ENCODE data around the gene PTPN3. TPM values are rescaled to one million over a fixed set of nuclear protein-coding genes. Genes with fewer than 3 reads are reported as not detected.

The PTPN3 gene
- total and polyA plus RNA-seq, 10 of the 15 experiments (the other 5 are each of a cell fraction or from before 2014, with no cell fraction given): 0.18 to 1.3 (median 0.39) TPM

GRCh38 chr9:109418827-109419226 lies 79.3 kb downstream of the PTPN3 start (continued):
- TF ChIP-seq ATF7 (IDR thresholded peaks at IDR 0.05; ENCODE audit: low read depth) (peak; percentile 62), TARDBP (IDR thresholded peaks at IDR 0.05; ENCODE audit: borderline replicate concordance) (no peak), CREM (IDR thresholded peaks at IDR 0.05; ENCODE audit: low read depth) (peak; percentile 95), CHD2 (IDR thresholded peaks at IDR 0.05; ENCODE audit: borderline replicate concordance, low read depth, low read length) (peak; percentile 44; the same call in 1 of the 2 replicates), KAT2A (conservative IDR thresholded peaks at IDR 0.05; ENCODE audit: control insufficient read depth, low read depth, low read length) (no peak), FOXM1 (IDR thresholded peaks at IDR 0.05; ENCODE audit: low read depth, low read length) (no peak), LARP7 (IDR thresholded peaks at IDR 0.05) (peak; percentile 53; the same call in 1 of the 2 replicates), PAX8 (IDR thresholded peaks at IDR 0.05) (peak; percentile 94), CBX3 (IDR thresholded peaks at IDR 0.05; ENCODE audit: borderline replicate concordance, low read depth) (no peak), ETV6 (conservative IDR thresholded peaks at IDR 0.05 in 1 of 2, IDR thresholded peaks at IDR 0.05 in 1 of 2; ENCODE audit: borderline replicate concordance in 1 of 2, low read depth in 1 of 2) (peak in 1 of 2 experiments; percentile 86; a peak in 2 of 4 replicates), HDAC6 (IDR thresholded peaks at IDR 0.05; ENCODE audit: unreplicated experiment) (no peak), RAD51 (IDR thresholded peaks at IDR 0.05) (no peak), BCLAF1 (IDR thresholded peaks at IDR 0.05) (no peak), NFYA (IDR thresholded peaks at IDR 0.05; ENCODE audit: borderline replicate concordance, low read depth, low read length) (no peak), HCFC1 (IDR thresholded peaks at IDR 0.05; ENCODE audit: low read length) (no peak), PAX5 (IDR thresholded peaks at IDR 0.05; ENCODE audit: borderline replicate concordance, low read depth, low read length) (peak; percentile 100), HSF1 (IDR thresholded peaks at IDR 0.05; ENCODE audit: low read depth, low read length) (no peak), ESRRA (IDR thresholded peaks at IDR 0.05; ENCODE audit: low read length) (no peak), HDAC2 (IDR thresholded peaks at IDR 0.05) (0 out of 2 replicates have a peak, but pooled peaks have one; percentile 83), TBL1XR1 (IDR thresholded peaks at IDR 0.05; ENCODE audit: low read depth, low read length) (peak; percentile 95), TCF7 (IDR thresholded peaks at IDR 0.05; ENCODE audit: borderline replicate concordance) (peak; percentile 65; the same call in 1 of the 2 replicates), ZNF217 (IDR thresholded peaks at IDR 0.05) (peak; percentile 95), POLR2A (IDR thresholded peaks at IDR 0.05; ENCODE audit: low read depth, low read length) (no peak), MTA3 (IDR thresholded peaks at IDR 0.05; ENCODE audit: borderline replicate concordance, low read length) (no peak), ELK1 (IDR thresholded peaks at IDR 0.05; ENCODE audit: low read depth, low read length) (no peak)

Data from GM12878 (cell line).